ENCODE measurements around the gene TPM4. TPM values are rescaled to one million over a fixed set of nuclear protein-coding genes. Genes with fewer than 3 reads are reported as not detected.
"Not testable (repeated sequence)": the region's sequence is repeated elsewhere in the genome, so short reads cannot be mapped to it uniquely, and the experiment has no call there.

TPM4 gene
- total RNA-seq, 1 donor from 2014 or later, result 687 TPM

DNA sequence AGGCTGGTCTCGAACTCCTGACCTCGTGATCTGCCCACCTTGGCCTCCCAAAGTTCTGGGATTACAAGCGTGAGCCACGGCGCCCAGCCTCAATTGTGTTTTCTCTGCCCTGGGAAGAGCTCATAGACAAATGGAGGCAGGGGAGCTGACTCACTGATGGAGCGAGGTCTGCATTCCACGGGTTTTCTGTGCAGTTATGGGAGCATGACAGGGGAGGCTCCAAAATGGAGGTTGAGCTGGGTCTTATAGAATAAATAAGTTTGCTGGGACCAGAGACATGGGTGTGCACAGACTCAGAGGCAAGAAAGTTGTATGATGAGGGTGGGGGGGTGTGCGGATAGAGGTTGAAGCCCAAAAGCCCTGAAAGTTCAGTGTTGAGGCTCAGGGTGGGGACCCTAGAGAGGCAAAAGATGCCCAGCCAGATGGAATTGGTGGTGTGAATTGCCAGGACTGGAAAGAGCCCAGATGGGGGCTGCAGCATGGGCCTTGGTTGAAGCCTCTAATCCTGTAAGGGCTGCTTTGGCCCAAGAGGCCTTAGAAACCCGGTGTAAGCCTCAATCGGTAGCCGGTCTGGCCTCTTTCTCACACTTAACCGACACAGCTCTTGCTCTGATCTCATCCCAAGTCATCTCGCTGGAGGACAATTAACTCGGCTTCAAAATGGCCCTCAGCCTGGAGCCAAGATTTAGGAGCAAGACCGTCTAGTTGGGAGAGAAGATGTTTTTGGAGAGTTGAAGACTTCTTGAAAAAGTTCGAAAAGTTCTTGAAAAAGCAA is 1.9 kb downstream of the TPM4 start:
- DNase-seq (ENCODE audit: extremely low spot score, unreplicated experiment), result no peak
- Mint-ChIP-seq H3K4me3 (ENCODE audit: unreplicated experiment) (peak overlapping the region; percentile 90), H3K27ac (ENCODE audit: unreplicated experiment) (peak overlapping the region; percentile 98), H3K9me3 (ENCODE audit: unreplicated experiment) (no peaks in the 10 kb centered on the region), H3K36me3 (ENCODE audit: unreplicated experiment) (peaks cover 22% of the 10 kb centered on the region), H3K27me3 (ENCODE audit: unreplicated experiment) (no peaks in the 10 kb centered on the region), H3K4me1 (ENCODE audit: unreplicated experiment) (peaks cover 54% of the 10 kb centered on the region)
- TF ChIP-seq, protein P1, sequence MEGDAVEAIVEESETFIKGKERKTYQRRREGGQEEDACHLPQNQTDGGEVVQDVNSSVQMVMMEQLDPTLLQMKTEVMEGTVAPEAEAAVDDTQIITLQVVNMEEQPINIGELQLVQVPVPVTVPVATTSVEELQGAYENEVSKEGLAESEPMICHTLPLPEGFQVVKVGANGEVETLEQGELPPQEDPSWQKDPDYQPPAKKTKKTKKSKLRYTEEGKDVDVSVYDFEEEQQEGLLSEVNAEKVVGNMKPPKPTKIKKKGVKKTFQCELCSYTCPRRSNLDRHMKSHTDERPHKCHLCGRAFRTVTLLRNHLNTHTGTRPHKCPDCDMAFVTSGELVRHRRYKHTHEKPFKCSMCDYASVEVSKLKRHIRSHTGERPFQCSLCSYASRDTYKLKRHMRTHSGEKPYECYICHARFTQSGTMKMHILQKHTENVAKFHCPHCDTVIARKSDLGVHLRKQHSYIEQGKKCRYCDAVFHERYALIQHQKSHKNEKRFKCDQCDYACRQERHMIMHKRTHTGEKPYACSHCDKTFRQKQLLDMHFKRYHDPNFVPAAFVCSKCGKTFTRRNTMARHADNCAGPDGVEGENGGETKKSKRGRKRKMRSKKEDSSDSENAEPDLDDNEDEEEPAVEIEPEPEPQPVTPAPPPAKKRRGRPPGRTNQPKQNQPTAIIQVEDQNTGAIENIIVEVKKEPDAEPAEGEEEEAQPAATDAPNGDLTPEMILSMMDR (IDR thresholded peaks at IDR 0.05), result no peak

DNA sequence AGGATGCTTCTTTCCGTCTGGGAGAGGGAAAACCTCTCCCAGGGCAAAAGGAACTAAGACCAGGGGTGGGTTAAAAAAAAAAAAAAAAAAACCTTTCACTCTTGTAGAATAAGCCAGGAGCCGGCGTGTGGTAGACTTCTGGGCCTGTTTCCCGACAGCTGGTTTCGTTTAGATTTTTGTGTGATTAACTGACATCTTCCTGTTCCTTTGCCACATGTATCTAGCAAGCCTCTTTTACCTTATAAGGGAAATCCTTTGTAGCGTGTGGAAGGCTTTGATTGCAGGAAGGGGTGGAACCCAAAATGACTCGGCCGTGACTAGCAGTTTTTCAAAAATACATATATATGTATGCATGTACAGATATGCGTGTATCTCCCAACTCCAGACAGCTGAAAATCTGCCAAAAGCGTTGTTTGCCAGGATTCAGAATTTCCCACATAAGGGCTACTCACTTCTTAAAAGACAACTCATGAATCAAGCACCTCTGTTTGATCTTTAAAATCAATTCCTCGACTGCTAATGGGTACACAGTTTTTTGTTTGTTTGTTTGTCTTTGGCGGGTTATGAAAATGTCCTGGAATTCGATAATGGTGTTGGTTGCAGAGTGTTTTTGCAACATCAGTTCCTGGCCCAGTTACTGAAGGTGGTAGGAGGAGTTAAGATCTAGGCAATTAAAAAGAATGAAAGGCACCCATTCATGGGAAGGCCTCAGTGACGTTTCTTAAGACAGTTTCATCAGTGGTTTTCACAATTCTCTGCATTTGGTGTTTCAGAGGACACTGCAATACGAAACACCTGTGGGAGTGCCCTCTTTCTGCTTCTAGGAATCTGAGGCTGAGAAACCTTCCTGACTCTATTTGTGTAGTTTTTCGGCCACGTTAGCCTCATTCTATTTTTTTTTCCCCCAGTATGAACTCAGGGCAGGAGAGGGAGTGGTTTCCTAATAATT is 2.7 kb downstream of the TPM4 start:
- Mint-ChIP-seq H3K27ac (ENCODE audit: unreplicated experiment) (peak overlapping the region; percentile 98), H3K9me3 (ENCODE audit: unreplicated experiment) (no peaks in the 10 kb centered on the region), H3K4me3 (ENCODE audit: unreplicated experiment) (peak overlapping the region; percentile 90), H3K36me3 (ENCODE audit: unreplicated experiment) (peaks cover 27% of the 10 kb centered on the region), H3K27me3 (ENCODE audit: unreplicated experiment) (no peaks in the 10 kb centered on the region), H3K4me1 (ENCODE audit: unreplicated experiment) (peaks cover 51% of the 10 kb centered on the region)
- DNase-seq (ENCODE audit: extremely low spot score, unreplicated experiment), result no peak
- TF ChIP-seq, protein P1 (IDR thresholded peaks at IDR 0.05), result no peak

DNA sequence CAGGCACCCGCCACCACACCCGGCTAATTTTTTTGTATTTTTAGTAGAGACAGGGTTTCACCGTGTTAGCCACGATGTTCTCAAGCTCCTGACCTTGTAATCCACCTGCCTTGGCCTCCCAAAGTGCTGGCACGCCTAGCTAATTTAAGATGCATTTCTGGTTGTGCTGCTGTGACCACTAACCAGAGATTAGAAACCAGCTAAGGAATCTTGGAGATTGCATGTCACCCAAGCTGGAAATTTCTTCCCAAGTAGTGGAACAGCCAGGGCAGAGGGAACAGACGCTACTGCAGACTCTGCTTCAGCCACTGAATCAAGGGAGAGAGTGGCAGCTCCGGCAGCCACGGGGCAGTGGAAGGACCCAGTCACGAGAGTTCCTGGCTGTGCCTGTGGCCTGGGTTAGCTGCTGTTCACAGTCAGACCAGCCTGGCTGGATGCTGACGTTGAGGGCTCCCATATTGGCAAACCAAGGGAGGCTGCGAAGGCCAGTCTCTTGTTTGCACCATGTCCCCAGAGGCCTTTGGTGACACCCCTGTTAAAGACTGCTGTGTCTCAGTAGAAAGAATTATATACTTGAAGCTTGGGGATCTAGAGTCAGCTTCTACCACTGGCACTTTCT is 7.9 kb downstream of the TPM4 start:
- peak overlapping the region; percentile 40 for H3K27ac Mint-ChIP-seq (ENCODE audit: unreplicated experiment)
- no peak for DNase-seq (ENCODE audit: extremely low spot score, unreplicated experiment)
- no peak overlapping the region for H3K4me3 Mint-ChIP-seq (ENCODE audit: unreplicated experiment)
- H3K9me3 Mint-ChIP-seq (ENCODE audit: unreplicated experiment), result no peaks in the 10 kb centered on the region
- H3K4me1 Mint-ChIP-seq (ENCODE audit: unreplicated experiment), result peaks cover 35% of the 10 kb centered on the region
- peaks cover 54% of the 10 kb centered on the region for H3K36me3 Mint-ChIP-seq (ENCODE audit: unreplicated experiment)
- TF ChIP-seq, protein P1 (IDR thresholded peaks at IDR 0.05), result no peak
- H3K27me3 Mint-ChIP-seq (ENCODE audit: unreplicated experiment), result no peaks in the 10 kb centered on the region

DNA sequence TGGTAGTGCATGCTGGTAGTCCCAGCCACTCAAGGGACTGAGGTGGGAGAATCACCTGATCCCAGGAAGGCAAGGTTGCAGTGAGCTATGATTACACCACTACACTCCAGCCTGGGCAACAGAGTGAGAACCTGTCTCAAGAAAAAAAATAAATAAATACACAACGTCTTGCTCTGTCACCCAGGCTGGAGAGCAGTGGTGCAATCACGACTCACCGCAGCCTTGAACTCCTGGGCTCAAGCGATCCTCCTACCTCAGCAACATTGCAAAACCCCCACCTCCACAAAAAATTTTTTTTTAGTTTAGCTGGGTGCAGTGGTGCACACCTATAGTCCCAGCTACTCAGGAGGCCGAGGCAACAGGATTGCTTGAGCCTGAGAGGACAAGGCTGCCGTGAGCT is 8.8 kb downstream of the TPM4 start:
- no peak overlapping the region for H3K4me3 Mint-ChIP-seq (ENCODE audit: unreplicated experiment)
- TF ChIP-seq, protein P1 (IDR thresholded peaks at IDR 0.05), result no peak
- peaks cover 26% of the 10 kb centered on the region for H3K4me1 Mint-ChIP-seq (ENCODE audit: unreplicated experiment)
- H3K27ac Mint-ChIP-seq (ENCODE audit: unreplicated experiment), result peak overlapping the region; percentile 40
- no peaks in the 10 kb centered on the region for H3K27me3 Mint-ChIP-seq (ENCODE audit: unreplicated experiment)
- H3K36me3 Mint-ChIP-seq (ENCODE audit: unreplicated experiment), result peaks cover 63% of the 10 kb centered on the region
- H3K9me3 Mint-ChIP-seq (ENCODE audit: unreplicated experiment), result no peaks in the 10 kb centered on the region
- DNase-seq (ENCODE audit: extremely low spot score, unreplicated experiment), result no peak

DNA sequence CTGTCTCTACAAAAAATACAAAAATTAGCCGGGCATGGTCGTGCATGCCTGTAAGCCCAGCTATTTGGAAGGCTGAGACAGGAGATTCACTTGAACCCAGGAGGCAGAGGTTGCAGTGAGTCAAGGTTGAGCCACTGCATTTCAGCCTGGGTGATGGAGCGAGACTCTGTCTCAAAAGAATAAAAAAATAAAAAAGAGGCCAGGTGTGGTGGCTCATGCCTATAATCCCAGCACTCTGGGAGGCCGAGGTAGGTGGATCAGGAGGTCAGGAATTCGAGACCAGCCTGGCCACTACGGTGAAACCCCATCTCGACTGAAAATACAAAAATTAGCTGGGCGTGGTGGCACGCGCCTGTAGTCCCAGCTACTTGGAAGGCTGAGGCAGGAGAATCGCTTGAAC is 11.1 kb downstream of the TPM4 start:
- H3K4me1 Mint-ChIP-seq (ENCODE audit: unreplicated experiment); H3K9me3 Mint-ChIP-seq (ENCODE audit: unreplicated experiment); H3K27ac Mint-ChIP-seq (ENCODE audit: unreplicated experiment); H3K4me3 Mint-ChIP-seq (ENCODE audit: unreplicated experiment); DNase-seq (ENCODE audit: extremely low spot score, unreplicated experiment); H3K27me3 Mint-ChIP-seq (ENCODE audit: unreplicated experiment): not testable (repeated sequence)
- H3K36me3 Mint-ChIP-seq (ENCODE audit: unreplicated experiment), result peaks cover 69% of the 10 kb centered on the region

All from osteocyte (in vitro differentiated cells).